ENCODE results near the gene RSPH3. TPM values are rescaled to one million over a fixed set of nuclear protein-coding genes. Genes with fewer than 3 reads are reported as not detected.

The RSPH3 gene
- total and polyA plus RNA-seq, 10 of the 15 experiments (the other 5 are each of a cell fraction or from before 2014, with no cell fraction given) = 0.40 to 3.5 (median 1.4) TPM

GRCh38 chr6:158972241-158973233, 27.5 kb downstream of the RSPH3 start (continued):
- TF ChIP-seq ZBTB4 (CRISPR knock-in tag; IDR thresholded peaks at IDR 0.05) (no peak), CBX5 (IDR thresholded peaks at IDR 0.05; ENCODE audit: low read depth) (no peak), POLR2AphosphoS5 (IDR thresholded peaks at IDR 0.05; ENCODE audit: low read length) (no peak), SIN3A (IDR thresholded peaks at IDR 0.05; ENCODE audit: low read depth, low read length) (no peak), BMI1 (IDR thresholded peaks at IDR 0.05; ENCODE audit: borderline replicate concordance) (no peak), MTA2 (IDR thresholded peaks at IDR 0.05; ENCODE audit: low read depth) (no peak), MTA3 (IDR thresholded peaks at IDR 0.05; ENCODE audit: borderline replicate concordance, low read length) (no peak), TCF3 (IDR thresholded peaks at IDR 0.05; ENCODE audit: borderline replicate concordance, insufficient read depth, low read depth, low read length) (no peak), RELA (IDR thresholded peaks at IDR 0.05; ENCODE audit: borderline replicate concordance, partially characterized antibody) (no peak), FOXM1 (IDR thresholded peaks at IDR 0.05; ENCODE audit: low read depth, low read length) (0 out of 2 replicates have a peak, but pooled peaks have one; percentile 31), IKZF2 (IDR thresholded peaks at IDR 0.05) (no peak), SMC3 (IDR thresholded peaks at IDR 0.05; ENCODE audit: borderline replicate concordance, low read length) (peak; percentile 86), ZNF24 (IDR thresholded peaks at IDR 0.05) (0 out of 2 replicates have a peak, but pooled peaks have one; percentile 47), PBX3 (IDR thresholded peaks at IDR 0.05; ENCODE audit: insufficient replicate concordance, low read depth, low read length) (no peak), STAT3 (IDR thresholded peaks at IDR 0.05; ENCODE audit: low read depth, low read length) (no peak), NR2C1 (IDR thresholded peaks at IDR 0.05) (no peak), PKNOX1 (IDR thresholded peaks at IDR 0.05) (no peak), CREB1 (IDR thresholded peaks at IDR 0.05; ENCODE audit: low read depth) (no peak), ESRRA (IDR thresholded peaks at IDR 0.05; ENCODE audit: low read length) (no peak), NRF1 (conservative IDR thresholded peaks at IDR 0.05; ENCODE audit: low read depth, low read length) (no peak), E2F4 (IDR thresholded peaks at IDR 0.05; ENCODE audit: low read depth, low read length) (no peak), RUNX3 (IDR thresholded peaks at IDR 0.05; ENCODE audit: low read length) (peak; percentile 13; the same call in 1 of the 2 replicates), KLF5 (IDR thresholded peaks at IDR 0.05; ENCODE audit: partially characterized antibody) (no peak)
- TF ChIP-seq, protein P1, sequence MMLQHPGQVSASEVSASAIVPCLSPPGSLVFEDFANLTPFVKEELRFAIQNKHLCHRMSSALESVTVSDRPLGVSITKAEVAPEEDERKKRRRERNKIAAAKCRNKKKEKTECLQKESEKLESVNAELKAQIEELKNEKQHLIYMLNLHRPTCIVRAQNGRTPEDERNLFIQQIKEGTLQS (IDR thresholded peaks at IDR 0.05; ENCODE audit: borderline replicate concordance, extremely low read depth, low read depth, low read length) = no peak

All from GM12878 (cell line).